SK-N-MC (cell line): ENCODE measurements around the gene GPN2.

Experiments used
- DNase-seq: peaks from one replicate; pipeline ENCODE4 v3.0.0-alpha.2; 2011; ENCODE audit warnings: low read depth, low spot score
- H3K27ac ChIP-seq: fragments of 200-600 bp; sonication (generic); 2 replicates; pipeline ENCODE4 v1.5.1; 2016; ENCODE audit warnings: mixed run types
- H3K36me3 ChIP-seq: fragments of 200-600 bp; sonication (generic); 2 replicates; pipeline ENCODE4 v1.6.1; 2017; ENCODE audit warnings: antibody characterized with exemption, low read length, mixed read lengths; ENCODE audit not compliant: insufficient read depth
- H3K4me3 ChIP-seq: fragments of 200-600 bp; sonication (generic); 2 replicates; pipeline ENCODE4 v1.5.1; 2016
- H3K9ac ChIP-seq: fragments of 200-600 bp; sonication (generic); 2 replicates; pipeline ENCODE4 v1.8.0; 2017; ENCODE audit warnings: mixed run types, mixed read lengths; ENCODE audit not compliant: insufficient read length
- H3K9me3 ChIP-seq: fragments of 200-600 bp; sonication (generic); 2 replicates; pipeline ENCODE4 v1.6.1; 2017; ENCODE audit warnings: low read depth, mild to moderate bottlenecking, antibody characterized with exemption, low read length, moderate library complexity, mixed read lengths
- EZH2 ChIP-seq: fragments of 200-600 bp; sonication (generic); IDR thresholded peaks from one replicate; pipeline ENCODE4 v1.6.1; 2017; ENCODE audit warnings: antibody characterized with exemption
- FOXP2 ChIP-seq: optimal IDR thresholded peaks from 2 replicates; pipeline ENCODE3; 2011; ENCODE audit warnings: mild to moderate bottlenecking, moderate library complexity; ENCODE audit not compliant: insufficient read depth; ENCODE audit errors: extremely low read length, control extremely low read depth
- POLR2AphosphoS5 ChIP-seq: IDR thresholded peaks from 2 replicates; pipeline ENCODE4 v1.6.1; 2012; ENCODE audit warnings: mild to moderate bottlenecking, low read depth, low read length, borderline replicate concordance

The GPN2 gene

DNA sequence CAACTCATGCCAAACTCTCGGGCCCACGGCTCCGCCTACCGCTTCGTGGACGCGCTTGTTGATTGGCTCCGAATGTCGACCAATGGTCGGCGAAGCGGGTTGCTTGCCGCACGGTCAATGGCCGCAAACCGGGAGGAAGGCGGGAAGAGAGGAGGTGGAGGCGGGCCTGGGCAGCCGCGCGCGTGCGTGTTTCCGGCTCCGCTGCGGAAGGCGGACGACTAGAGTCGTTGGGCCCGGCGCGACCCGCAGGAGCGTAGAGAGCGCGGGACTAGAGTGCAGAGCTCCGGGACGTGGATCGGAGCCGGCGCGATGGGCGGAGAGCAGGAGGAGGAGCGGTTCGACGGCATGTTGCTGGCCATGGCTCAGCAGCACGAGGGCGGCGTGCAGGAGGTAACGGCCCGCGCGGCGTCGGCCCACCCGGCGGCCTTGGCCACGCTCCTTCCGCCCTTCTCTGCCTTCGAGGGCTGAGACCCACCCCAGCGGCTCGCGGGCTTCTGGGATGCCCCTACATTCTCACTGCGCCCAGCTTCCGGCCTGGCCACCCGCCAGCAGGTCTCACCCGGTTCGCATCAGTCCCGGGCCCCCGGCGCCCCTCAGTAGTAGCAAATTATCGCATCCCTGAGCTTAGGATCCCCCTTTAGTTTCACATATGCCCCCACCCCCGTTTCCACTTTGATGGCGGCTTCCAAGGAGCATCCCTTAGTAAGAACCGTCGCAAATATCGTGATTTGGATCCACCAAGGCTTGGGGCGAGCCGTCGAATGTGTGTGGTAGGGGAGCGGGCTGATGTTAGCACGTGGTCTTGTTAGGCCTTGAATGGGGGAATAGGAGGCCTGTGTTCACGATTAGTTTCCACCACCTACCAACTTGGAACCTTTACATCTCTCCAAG is 31.7 kb upstream of the GPN2 start, which contains the start of gene NUDC:
TSS of gene NUDC (plus strand) at position 204 of the 891 bp plus-strand sequence. CDS start at position 310, 106 bp downstream.
- H3K9me3 ChIP-seq: no peaks in the 10 kb centered on the region
- TF ChIP-seq FOXP2 (no peak), POLR2AphosphoS5 (peak; percentile 93)
- peak; percentile 56 for DNase-seq
- H3K27ac ChIP-seq: peak within 1 kb of the TSS; percentile 9; the same call in 1 of the 2 replicates
- H3K4me3 ChIP-seq: peak within 1 kb of the TSS; percentile 96
- peak within 1 kb of the TSS; percentile 94 for H3K9ac ChIP-seq
- peaks cover 34% of the 10 kb centered on the region for H3K36me3 ChIP-seq

DNA sequence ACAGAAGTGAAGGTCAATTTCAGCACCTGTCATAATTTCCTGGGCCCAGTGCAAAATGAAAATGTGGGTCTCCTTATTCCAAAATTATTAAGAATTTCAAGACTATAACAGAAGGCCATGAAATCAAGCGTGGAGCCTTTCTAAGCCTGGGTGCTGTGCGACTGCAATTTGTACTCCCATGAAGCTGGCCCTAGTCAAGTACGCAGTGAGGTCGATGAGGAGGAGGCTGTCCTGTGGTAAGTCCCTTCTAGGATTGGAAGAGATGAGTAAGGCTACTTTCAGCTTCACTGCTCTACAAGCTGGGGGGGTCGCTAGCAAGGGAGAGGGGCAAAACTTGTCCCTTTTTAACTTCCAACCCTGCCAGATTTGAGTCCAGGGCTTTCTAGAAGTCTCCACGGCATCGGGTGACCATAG is 31.1 kb upstream of the GPN2 start:
- no peak overlapping the region for H3K9ac ChIP-seq
- H3K9me3 ChIP-seq: no peaks in the 10 kb centered on the region
- H3K27ac ChIP-seq: no peak overlapping the region
- no peak for TF ChIP-seq POLR2AphosphoS5
- TF ChIP-seq EZH2: no peak
- TF ChIP-seq FOXP2: no peak
- DNase-seq: no peak
- peak overlapping the region; percentile 96 for H3K4me3 ChIP-seq
- H3K36me3 ChIP-seq: peaks cover 28% of the 10 kb centered on the region

DNA sequence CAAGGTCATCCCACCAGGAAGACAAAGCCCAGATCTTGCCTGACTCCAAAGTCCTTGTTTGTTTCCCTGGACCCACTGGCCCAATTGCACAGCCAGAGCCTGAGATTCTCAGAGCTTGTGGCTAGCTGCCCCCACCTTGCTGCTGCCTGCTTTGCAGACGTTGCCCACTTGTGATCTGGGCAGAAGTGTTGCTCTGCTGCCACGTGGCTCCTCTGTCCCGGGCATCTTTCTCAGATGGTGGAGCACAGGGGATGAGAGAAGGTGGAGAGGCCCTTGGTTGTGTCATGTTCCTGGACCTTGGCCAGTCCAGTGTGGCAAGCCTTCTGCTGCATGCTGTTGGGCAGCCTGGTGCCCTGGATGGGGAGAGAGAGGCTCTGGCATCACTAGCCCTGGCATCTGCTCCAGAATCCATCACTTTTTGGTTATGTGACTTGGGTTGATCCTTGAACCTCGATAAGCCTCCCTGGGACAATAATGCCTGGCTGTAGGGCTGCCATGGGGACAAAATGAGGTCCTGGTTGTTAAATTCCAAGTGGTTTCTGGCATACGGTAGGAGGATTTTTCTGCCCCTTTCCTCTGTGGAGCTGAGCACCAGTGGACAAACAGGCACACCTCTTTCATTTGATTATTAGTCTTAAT is 25.2 kb upstream of the GPN2 start:
- no peak for DNase-seq
- Histone ChIP-seq H3K9ac (no peak overlapping the region), H3K9me3 (no peaks in the 10 kb centered on the region), H3K27ac (no peak overlapping the region), H3K36me3 (no peaks in the 10 kb centered on the region), H3K4me3 (no peak overlapping the region)
- TF ChIP-seq FOXP2: no peak
- no peak for TF ChIP-seq EZH2
- no peak for TF ChIP-seq POLR2AphosphoS5

DNA sequence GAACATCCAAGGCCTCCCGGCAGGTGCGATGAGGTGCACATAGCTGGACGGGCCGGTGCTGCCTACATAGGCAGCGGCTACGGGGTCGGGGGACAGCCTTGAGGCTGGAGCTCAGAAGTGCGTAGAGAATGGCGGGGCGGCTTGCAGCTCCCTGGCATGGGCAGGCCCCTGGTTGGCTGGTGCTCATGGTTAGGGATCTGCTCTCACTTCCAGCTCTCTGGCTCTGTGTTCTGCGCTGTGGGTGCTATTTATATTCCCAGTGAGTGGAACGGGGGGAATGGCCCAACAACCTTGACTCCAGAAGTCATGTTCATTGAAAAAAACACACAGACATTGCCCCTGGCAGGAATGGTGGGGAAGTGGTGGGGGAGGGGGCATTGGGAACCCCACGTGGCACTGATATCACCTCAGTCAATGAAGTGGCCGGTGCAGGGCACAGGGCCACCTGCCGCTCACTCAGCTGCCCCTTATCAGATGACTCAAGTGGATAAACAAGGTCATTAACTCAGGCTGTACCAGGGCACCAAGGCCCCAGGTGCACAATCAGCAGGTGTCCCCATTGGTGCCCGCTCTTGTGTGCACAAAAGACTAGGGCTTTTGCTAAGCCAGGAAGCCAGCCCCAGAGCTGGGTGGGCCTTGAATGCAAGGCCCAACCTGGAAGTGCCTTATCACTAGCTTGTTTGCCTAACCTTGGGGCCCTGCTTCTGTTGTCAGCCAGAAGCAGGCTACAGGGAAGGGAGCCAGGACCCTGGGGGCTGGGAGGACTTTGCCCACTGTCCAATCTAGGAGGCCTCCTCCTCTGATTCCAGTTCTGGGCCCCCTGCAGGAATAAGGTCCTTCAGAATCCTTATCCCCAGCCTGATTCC is 23.9 kb upstream of the GPN2 start, which contains the start of gene NR0B2:
TSS of gene NR0B2 (minus strand) at position 222 of the 866 bp plus-strand sequence. CDS start at position 187, 35 bp downstream.
- no peak for DNase-seq
- H3K27ac ChIP-seq: no peak within 1 kb of the TSS
- no peak within 1 kb of the TSS for H3K9ac ChIP-seq
- H3K4me3 ChIP-seq: no peak within 1 kb of the TSS
- no peaks in the 10 kb centered on the region for H3K36me3 ChIP-seq
- H3K9me3 ChIP-seq: no peaks in the 10 kb centered on the region
- TF ChIP-seq EZH2: no peak
- no peak for TF ChIP-seq POLR2AphosphoS5

DNA sequence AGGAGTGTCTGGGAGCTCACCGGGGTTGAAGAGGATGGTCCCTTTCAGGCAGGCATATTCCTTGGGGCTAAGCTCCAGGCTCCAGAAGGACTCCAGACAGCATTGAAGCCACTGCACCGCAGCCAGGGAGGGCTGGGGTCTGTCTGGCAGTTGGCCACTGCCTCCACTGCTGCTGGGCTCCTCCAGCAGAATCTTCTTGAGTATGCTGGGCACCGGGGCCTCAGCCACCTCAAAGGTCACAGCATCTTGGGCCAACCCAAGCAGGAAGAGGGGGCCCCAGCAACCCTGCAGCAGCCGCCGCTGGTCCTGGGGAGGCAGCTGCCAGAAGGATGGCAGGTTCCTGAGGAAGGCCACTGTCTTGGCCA is 23.3 kb upstream of the GPN2 start:
- H3K9me3 ChIP-seq: no peaks in the 10 kb centered on the region
- no peak overlapping the region for H3K9ac ChIP-seq
- DNase-seq: no peak
- TF ChIP-seq FOXP2 (no peak), EZH2 (no peak), POLR2AphosphoS5 (no peak)
- H3K27ac ChIP-seq: no peak overlapping the region
- no peak overlapping the region for H3K4me3 ChIP-seq
- no peaks in the 10 kb centered on the region for H3K36me3 ChIP-seq

DNA sequence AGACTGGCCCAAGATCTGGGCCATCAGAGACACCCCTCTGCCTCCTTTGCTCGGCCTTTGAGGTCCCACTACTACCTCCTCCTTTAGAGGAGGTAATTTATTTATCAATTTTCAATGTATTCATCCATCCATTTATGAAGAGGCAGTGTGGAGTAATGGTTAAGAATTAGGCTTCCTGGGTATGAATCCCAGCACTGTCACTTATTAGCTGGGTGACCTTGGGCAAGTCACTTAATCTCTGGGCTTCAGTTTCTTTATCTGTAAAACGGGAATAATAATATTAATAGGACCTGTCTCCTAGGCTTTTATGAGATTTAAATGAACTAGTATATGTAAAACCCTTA is 22.0 kb upstream of the GPN2 start:
- Histone ChIP-seq H3K9ac (no peak overlapping the region), H3K9me3 (no peaks in the 10 kb centered on the region), H3K36me3 (no peaks in the 10 kb centered on the region), H3K4me3 (no peak overlapping the region), H3K27ac (no peak overlapping the region)
- DNase-seq: no peak
- no peak for TF ChIP-seq POLR2AphosphoS5
- TF ChIP-seq EZH2: no peak
- TF ChIP-seq FOXP2: no peak

DNA sequence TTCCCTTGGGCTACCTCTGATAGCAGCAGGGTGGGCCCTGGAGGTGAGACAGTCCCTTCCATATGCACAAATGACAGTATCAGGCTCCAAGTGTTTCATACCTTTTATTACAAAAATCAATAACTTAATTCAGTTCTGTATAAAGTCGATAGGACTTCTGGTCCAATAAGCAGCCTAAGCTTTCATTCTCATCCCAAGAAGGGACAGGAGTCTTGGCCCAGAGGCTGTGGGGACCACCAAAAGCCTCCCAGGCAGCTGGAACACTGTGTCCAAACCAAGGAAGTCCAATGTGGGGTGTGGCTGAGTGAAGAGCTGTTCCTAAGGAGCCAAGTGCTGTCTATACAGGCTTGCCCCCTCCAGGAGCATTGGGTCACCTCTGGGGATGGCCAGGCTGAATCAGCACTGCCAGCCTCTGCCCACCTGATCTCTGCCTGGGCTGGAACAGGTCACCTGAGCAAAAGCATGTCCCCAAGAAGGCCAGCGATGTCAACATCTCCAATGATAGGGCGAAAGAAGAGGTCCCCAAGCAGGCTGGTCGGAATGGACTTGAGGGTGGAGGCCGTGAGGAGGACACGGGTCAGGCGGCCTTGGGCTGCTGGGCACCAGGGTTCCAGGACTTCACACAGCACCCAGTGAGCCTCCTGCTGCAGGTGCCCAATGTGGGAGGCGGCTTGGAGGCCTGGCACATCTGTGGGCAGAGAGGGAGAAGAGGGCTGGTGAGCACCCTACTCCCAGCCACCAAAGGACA is 21.5 kb upstream of the GPN2 start:
- DNase-seq: no peak
- Histone ChIP-seq H3K9me3 (no peaks in the 10 kb centered on the region), H3K4me3 (no peak overlapping the region), H3K27ac (no peak overlapping the region), H3K9ac (no peak overlapping the region), H3K36me3 (no peaks in the 10 kb centered on the region)
- TF ChIP-seq EZH2: no peak
- TF ChIP-seq FOXP2: no peak
- TF ChIP-seq POLR2AphosphoS5: no peak
